GM19452 (cell line): Measurements from ENCODE around the gene NCK2.

Source experiments
- ATAC-seq: cut with Tn5 transposase; IDR thresholded peaks from one replicate; pipeline ENCODE4 v1.9.1; 2021; ENCODE audit not compliant: unreplicated experiment

Gene NCK2

GRCh38 chr2:105774781-105775337 lies 30.1 kb downstream of the NCK2 start:
- no peak for ATAC-seq

- peak; percentile 50 for ATAC-seq
These were observed 31.3 kb downstream of the NCK2 start for GRCh38 chr2:105775809-105776559.

GRCh38 chr2:105776560-105776928 lies 31.8 kb downstream of the NCK2 start:
- peak; percentile 6 for ATAC-seq

GRCh38 chr2:105777031-105777482 lies 32.3 kb downstream of the NCK2 start:
- ATAC-seq, result peak; percentile 27

- no peak for ATAC-seq
These were observed 32.9 kb downstream of the NCK2 start for GRCh38 chr2:105777506-105778055.

- ATAC-seq, result no peak
These were observed 33.4 kb downstream of the NCK2 start for GRCh38 chr2:105778080-105778607.

GRCh38 chr2:105779394-105779793 lies 34.7 kb downstream of the NCK2 start:
- no peak for ATAC-seq

- no peak for ATAC-seq
These were observed 35.9 kb downstream of the NCK2 start for GRCh38 chr2:105780606-105781005.

- ATAC-seq, result no peak
These were observed 36.7 kb downstream of the NCK2 start for GRCh38 chr2:105781274-105781978.

- ATAC-seq, result no peak
These were observed 37.4 kb downstream of the NCK2 start for GRCh38 chr2:105782123-105782522.

GRCh38 chr2:105782646-105783045 lies 37.9 kb downstream of the NCK2 start:
- ATAC-seq, result no peak

GRCh38 chr2:105783151-105783738 lies 38.5 kb downstream of the NCK2 start:
- ATAC-seq, result no peak

- ATAC-seq, result no peak
These were observed 39.3 kb downstream of the NCK2 start for GRCh38 chr2:105783972-105784371.

GRCh38 chr2:105784589-105784988 lies 39.9 kb downstream of the NCK2 start:
- no peak for ATAC-seq

- no peak for ATAC-seq
These were observed 40.6 kb downstream of the NCK2 start for GRCh38 chr2:105785095-105785847.

- ATAC-seq, result no peak
These were observed 41.8 kb downstream of the NCK2 start for GRCh38 chr2:105786231-105787230.

- no peak for ATAC-seq
These were observed 42.9 kb downstream of the NCK2 start for GRCh38 chr2:105787376-105788318.

GRCh38 chr2:105788670-105789290 lies 44.1 kb downstream of the NCK2 start:
- no peak for ATAC-seq
